Naive thymus-derived CD8-positive, alpha-beta T cell (primary cell): ENCODE results near the gene MS4A6E. TPM values are rescaled to one million over a fixed set of nuclear protein-coding genes. Genes with fewer than 3 reads are reported as not detected.

Source experiments
- ATAC-seq, 2 donors: fragments of 150-1000 bp; cut with Tn5 transposase in 1 of 2; sonication (Bioruptor Pico), chemical (Tn5 transposase) in 1 of 2; 1 replicate in 1 of 2; 2 replicates in 1 of 2; pipeline ENCODE4 v1.10.0; 2021; ENCODE audit warnings: mild to moderate bottlenecking in 2 of 2, moderate library complexity in 2 of 2
- POLR2A ChIA-PET: fragments of 350-600 bp; sonication (Branson Sonifier 250); formaldehyde crosslinking; loops from one replicate; lab custom pipeline; 2021; ENCODE audit warnings: antibody characterized with exemption; lab: Charles Lee
- DNase-seq, 10 donors: peaks; one replicate each; pipeline versions ENCODE4 v3.0.0 to v3.0.0-alpha.2; 2020 to 2022
- H3K27ac Mint-ChIP-seq, 10 donors: one replicate each; pipeline ENCODE4 v1.8.0; 2020 to 2022; ENCODE audit warnings: mild to moderate bottlenecking in 10 of 10, mixed read lengths in 10 of 10, moderate library complexity in 4 of 10, inconsistent platforms in 1 of 10
- H3K27me3 Mint-ChIP-seq, 5 donors: one replicate each; pipeline ENCODE4 v1.8.0; 2021 to 2022; ENCODE audit warnings: mixed read lengths in 5 of 5
- H3K36me3 Mint-ChIP-seq, 3 donors: one replicate each; pipeline ENCODE4 v1.8.0; 2020 to 2022; ENCODE audit warnings: mixed read lengths in 3 of 3, mild to moderate bottlenecking in 2 of 3, inconsistent platforms in 1 of 3
- H3K4me1 Mint-ChIP-seq, 4 donors: one replicate each; pipeline ENCODE4 v1.8.0; 2021 to 2022; ENCODE audit warnings: mixed read lengths in 4 of 4
- H3K4me3 Mint-ChIP-seq, 10 donors: one replicate each; pipeline ENCODE4 v1.8.0; 2020 to 2022; ENCODE audit warnings: mild to moderate bottlenecking in 10 of 10, mixed read lengths in 10 of 10, moderate library complexity in 6 of 10, inconsistent platforms in 1 of 10
- H3K9me3 Mint-ChIP-seq, 9 donors: one replicate each; pipeline ENCODE4 v1.8.0; 2020 to 2022; ENCODE audit warnings: mixed read lengths in 9 of 9, mild to moderate bottlenecking in 3 of 9, inconsistent platforms in 1 of 9, moderate library complexity in 1 of 9
- polyA plus RNA-seq, 3 donors: library from polyadenylated mRNA; unstranded; fragments of 300-500 nt; fragmentation: Illumina TruSeq; gene quantifications; one replicate each; pipeline ENCODE4 v1.2.3, GENCODE V29; 2021
- total RNA-seq, 8 experiments: library from RNA in 2 of 8; stranded (reverse) in 2 of 8; gene quantifications; one replicate each; pipeline ENCODE4 v1.2.3 and lab custom pipeline; 2021 to 2026

MS4A6E gene
- total and polyA plus RNA-seq, 5 experiments from 2014 or later: not detected

DNA sequence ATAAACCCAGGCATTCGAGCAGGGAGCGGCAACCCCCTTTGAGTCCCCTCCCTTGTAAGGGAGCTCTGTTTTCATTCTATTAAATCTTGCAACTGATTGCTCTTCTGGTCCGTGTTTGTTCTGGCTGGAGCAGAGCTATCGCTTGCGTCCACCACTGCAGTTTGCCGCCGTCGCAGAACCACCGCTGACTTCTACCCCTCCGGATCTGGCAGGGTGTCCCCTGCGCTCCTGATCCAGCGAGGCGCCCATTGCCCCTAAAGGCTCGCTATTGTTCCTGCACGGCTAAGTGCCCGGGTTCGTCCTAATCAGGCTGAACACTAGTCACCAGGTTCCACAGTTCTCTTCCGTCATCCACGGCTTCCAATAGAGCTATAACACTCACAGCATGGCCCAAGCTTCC lies 40.8 kb downstream of the MS4A6E start:
- no peak for ATAC-seq
- Mint-ChIP-seq H3K9me3 (no peaks in the 10 kb centered on the region), H3K27me3 (peaks cover 4 to 25% (median 10%) of the 10 kb centered on the region in 5 donors), H3K4me1 (peaks cover 0 to 53% (median 4%) of the 10 kb centered on the region in 4 donors), H3K4me3 (no peak overlapping the region), H3K36me3 (no peaks in the 10 kb centered on the region), H3K27ac (peak overlapping the region in 1 of 10 donors; percentile 49)
- POLR2A ChIA-PET: no interaction called here
- DNase-seq: no peak

DNA sequence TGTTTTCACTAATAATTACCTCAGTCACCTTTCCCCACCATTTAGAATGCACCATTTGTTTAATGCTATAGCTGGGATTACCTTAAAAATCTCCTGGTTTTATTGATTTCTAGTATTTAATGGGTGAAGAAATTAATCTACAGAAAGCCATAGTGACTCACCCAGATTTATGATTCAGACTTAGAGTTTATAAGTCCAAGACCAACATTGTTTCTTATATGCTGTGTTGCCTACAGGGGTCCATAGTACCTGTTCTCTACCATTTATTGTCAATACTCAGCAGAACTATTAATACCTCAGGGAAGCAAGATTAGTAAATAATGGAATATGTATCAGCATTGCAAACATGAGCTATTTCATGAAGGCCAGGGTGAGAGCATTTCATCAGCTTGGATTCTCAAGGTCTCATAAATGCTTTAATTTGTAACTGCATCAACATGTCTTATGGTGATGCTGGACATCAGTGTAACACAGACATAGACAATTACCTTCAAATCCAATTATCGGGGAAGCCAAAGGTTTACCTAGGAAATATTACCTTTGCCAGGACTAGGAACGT lies 43.3 kb downstream of the MS4A6E start:
- POLR2A ChIA-PET: no interaction called here
- H3K9me3 Mint-ChIP-seq: no peaks in the 10 kb centered on the region
- ATAC-seq: no peak

DNA sequence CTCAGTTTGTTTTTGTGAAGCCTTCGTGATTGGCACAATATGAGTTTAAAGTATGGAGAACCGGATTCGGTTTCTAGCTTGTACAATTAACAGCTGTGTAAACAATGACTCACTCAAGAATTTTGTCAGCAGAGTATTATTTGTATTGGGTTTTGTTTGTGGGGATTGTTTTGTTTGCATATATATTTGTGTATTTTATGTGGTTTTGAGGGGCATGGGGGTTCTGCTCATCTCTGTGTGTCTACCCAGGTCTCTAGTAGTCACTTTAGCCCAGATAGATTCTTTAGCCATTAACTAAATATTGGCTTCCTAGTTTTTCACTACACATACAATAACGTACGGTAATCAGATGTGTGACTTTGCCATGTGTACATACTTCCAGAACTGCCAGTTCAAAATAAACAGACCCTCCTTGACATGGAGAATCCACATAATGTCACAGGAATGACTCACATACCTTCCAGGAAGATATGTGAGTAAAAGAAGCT lies 43.8 kb downstream of the MS4A6E start:
- no peaks in the 10 kb centered on the region for H3K9me3 Mint-ChIP-seq
- H3K27ac Mint-ChIP-seq: peak overlapping the region in 1 of 10 donors; percentile 30
- H3K4me1 Mint-ChIP-seq: peaks cover 0 to 35% (median 0%) of the 10 kb centered on the region in 4 donors
- peaks cover 2 to 9% (median 6%) of the 10 kb centered on the region in 5 donors for H3K27me3 Mint-ChIP-seq
- no peak for DNase-seq
- no peak overlapping the region for H3K4me3 Mint-ChIP-seq
- H3K36me3 Mint-ChIP-seq: no peaks in the 10 kb centered on the region
- POLR2A ChIA-PET: no interaction called here
- ATAC-seq: no peak

More for the DNA sequence above, 43.3 kb downstream of the MS4A6E start:
- Mint-ChIP-seq H3K27me3 (peaks cover 2 to 9% (median 6%) of the 10 kb centered on the region in 5 donors), H3K36me3 (no peaks in the 10 kb centered on the region), H3K4me3 (no peak overlapping the region), H3K4me1 (peaks cover 0 to 35% (median 0%) of the 10 kb centered on the region in 4 donors), H3K27ac (no peak overlapping the region)
- DNase-seq: no peak

DNA sequence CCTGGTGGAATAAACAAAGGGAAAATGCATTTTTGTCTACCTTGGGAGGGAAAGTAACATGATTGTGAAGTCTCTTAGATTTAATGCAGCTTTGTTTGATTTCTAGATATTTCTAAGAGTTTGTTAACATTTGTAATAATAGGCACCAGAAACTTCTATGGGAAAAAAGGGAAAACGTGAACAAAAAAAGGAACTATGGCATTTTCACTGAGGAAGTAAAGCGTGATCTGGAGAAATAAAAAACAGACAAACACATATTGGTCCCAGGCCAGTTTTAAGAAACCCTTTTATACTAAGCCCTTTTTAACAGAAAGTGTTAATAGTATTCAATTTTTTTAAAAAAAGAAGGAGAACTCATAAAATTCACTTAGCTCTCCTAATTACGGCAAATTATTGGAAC lies 44.3 kb downstream of the MS4A6E start:
- Mint-ChIP-seq H3K27me3 (peaks cover 0 to 10% (median 9%) of the 10 kb centered on the region in 5 donors), H3K36me3 (no peaks in the 10 kb centered on the region)
- ATAC-seq: no peak

DNA sequence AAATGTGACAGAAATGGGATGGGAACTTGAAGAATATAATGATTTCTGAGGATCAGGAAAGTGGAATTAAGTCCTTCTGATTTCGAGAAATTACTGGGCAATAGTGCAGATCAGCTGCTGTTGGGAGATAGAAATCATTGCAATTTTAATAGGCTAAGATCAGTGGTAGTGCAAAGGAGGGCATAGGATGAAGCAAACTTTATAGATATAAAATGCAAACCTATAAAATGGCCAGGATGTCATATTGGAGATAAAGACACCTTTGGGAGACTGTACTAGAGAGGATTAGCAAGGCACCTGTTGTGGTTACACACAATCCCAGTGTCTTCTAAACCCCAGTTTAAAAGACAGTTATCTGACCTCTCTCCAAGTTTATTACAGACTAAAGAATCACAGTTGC lies 44.8 kb downstream of the MS4A6E start:
- Mint-ChIP-seq H3K4me3 (no peak overlapping the region), H3K27me3 (peaks cover 0 to 13% (median 9%) of the 10 kb centered on the region in 5 donors), H3K9me3 (no peaks in the 10 kb centered on the region), H3K4me1 (peaks cover 0 to 38% (median 0%) of the 10 kb centered on the region in 4 donors), H3K36me3 (no peaks in the 10 kb centered on the region), H3K27ac (no peak overlapping the region)
- POLR2A ChIA-PET: no interaction called here
- no peak for ATAC-seq
- DNase-seq: no peak

More for the DNA sequence above, 44.3 kb downstream of the MS4A6E start:
- H3K4me1 Mint-ChIP-seq: peaks cover 0 to 34% (median 0%) of the 10 kb centered on the region in 4 donors
- no peak for DNase-seq
- POLR2A ChIA-PET: no interaction called here
- H3K27ac Mint-ChIP-seq: no peak overlapping the region
- H3K4me3 Mint-ChIP-seq: no peak overlapping the region
- H3K9me3 Mint-ChIP-seq: no peaks in the 10 kb centered on the region

DNA sequence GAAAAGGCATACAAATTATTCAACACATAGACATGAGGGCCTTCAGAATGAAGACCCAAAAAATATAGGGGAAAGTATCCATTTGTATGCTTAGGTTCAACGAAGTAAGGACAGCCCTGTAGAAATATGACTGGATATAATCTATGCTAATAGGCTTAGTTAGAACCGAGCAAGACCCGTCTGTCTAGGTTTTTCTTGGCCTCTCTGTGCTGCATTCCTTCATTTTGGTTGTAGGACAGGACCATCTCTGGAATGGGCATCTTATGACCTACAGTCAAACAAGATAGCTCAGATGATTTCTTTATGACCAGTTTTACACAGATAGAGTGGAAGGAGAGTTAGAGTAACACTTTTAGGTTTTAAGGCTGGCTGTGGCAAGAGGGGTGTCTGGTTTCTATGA lies 45.7 kb downstream of the MS4A6E start:
- H3K36me3 Mint-ChIP-seq: no peaks in the 10 kb centered on the region
- peaks cover 0 to 13% (median 9%) of the 10 kb centered on the region in 5 donors for H3K27me3 Mint-ChIP-seq
- POLR2A ChIA-PET: no interaction called here
- peaks cover 0 to 38% (median 0%) of the 10 kb centered on the region in 4 donors for H3K4me1 Mint-ChIP-seq
- no peak overlapping the region for H3K27ac Mint-ChIP-seq
- H3K4me3 Mint-ChIP-seq: no peak overlapping the region
- H3K9me3 Mint-ChIP-seq: no peaks in the 10 kb centered on the region
- no peak for DNase-seq
- ATAC-seq: no peak

DNA sequence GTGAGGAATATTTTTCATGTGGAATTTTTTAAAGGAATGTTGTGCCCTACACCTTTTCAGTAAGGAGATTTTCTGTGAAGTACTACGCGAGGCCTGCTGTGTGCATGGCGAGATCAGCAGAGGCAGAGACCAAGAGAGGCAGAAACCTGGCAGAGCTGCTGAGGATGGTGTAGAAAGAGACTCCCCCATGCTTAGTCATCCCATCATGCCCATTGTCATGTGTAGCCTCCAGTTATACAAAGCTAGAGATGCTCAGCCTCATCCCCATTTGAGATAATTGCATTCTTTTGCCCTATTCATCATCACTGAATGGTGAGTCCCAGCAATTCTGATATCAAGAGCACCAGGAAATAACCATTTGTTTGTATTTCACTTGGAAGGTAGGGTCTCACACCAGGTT lies 48.3 kb downstream of the MS4A6E start:
- POLR2A ChIA-PET: no interaction called here
- ATAC-seq: no peak
- H3K4me1 Mint-ChIP-seq: peaks cover 0 to 56% (median 5%) of the 10 kb centered on the region in 4 donors

DNA sequence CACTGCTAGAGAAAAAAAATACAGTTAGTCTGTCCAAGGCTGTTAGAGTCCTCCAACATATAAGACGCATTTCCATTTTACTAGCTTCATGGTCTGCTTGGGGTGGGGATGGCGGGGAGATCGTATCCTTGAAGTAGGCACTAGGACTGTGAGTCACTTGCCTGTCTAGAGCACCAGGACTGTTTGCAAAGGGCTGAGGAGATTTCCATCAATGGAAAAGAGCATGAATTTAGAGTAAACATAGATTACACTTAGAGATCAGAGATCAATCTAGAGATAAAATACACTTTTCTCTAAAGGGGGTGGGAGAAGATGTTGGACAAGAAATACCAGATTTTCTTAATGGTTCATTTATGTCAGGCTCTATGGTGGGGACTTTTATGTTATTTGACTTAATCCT lies 49.5 kb downstream of the MS4A6E start:
- H3K27me3 Mint-ChIP-seq: peaks cover 4 to 32% (median 14%) of the 10 kb centered on the region in 5 donors
- H3K9me3 Mint-ChIP-seq: no peaks in the 10 kb centered on the region
- DNase-seq (no peak), ATAC-seq (no peak)
- H3K4me1 Mint-ChIP-seq: peaks cover 0 to 48% (median 5%) of the 10 kb centered on the region in 4 donors
- H3K36me3 Mint-ChIP-seq: no peaks in the 10 kb centered on the region
- H3K27ac Mint-ChIP-seq: peak overlapping the region in 1 of 10 donors; percentile 4
- no peak overlapping the region for H3K4me3 Mint-ChIP-seq
- POLR2A ChIA-PET: no interaction called here

More for the DNA sequence above, 48.3 kb downstream of the MS4A6E start:
- Mint-ChIP-seq H3K27ac (no peak overlapping the region), H3K36me3 (no peaks in the 10 kb centered on the region), H3K4me3 (no peak overlapping the region), H3K27me3 (peaks cover 4 to 23% (median 16%) of the 10 kb centered on the region in 5 donors), H3K9me3 (no peaks in the 10 kb centered on the region)
- DNase-seq: no peak

DNA sequence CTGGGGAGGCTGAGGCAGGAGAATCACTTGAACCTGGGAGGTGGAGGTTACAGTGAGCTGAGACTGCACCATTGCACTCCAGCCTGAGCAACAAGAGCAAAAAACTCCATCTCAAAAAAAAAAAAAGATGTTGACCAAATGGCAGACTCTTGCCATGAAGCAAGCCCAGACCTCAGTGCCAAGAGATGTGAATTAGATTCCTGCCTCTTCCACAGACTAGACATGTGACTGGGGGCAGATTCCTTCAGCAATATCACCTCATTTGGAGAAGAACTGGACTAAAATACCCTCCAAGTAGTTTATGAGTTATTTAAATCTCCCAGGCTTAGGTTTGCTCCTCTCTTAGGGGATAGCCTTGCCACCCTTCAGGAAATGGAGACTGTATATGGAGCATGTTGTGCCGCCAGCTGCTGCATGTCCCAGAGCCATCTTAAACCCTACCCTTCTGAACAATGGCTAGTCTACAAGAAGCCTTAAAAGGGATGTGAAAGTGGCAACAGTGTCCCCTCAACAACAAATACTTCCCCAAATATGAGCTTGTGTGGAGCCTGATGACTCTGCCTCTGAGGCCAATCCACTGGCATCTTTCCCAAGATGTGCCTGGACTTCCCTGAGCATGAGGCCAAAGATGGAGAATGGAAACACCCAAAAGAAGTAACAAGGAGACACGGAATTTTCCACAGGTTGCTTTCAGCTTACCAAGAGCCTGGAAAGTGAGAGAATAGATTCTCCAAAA lies 50.5 kb downstream of the MS4A6E start:
- H3K36me3 Mint-ChIP-seq: no peaks in the 10 kb centered on the region
- peaks cover 0 to 47% (median 5%) of the 10 kb centered on the region in 4 donors for H3K4me1 Mint-ChIP-seq
- POLR2A ChIA-PET: no interaction called here
- H3K9me3 Mint-ChIP-seq: no peaks in the 10 kb centered on the region
- ATAC-seq (peak in 1 of 2 donors; percentile 37), DNase-seq (peak in 1 of 10 donors; percentile 26)
- peaks cover 4 to 28% (median 14%) of the 10 kb centered on the region in 5 donors for H3K27me3 Mint-ChIP-seq
- H3K27ac Mint-ChIP-seq: peak overlapping the region in 2 of 10 donors; percentile 79
- peak overlapping the region in 1 of 10 donors; percentile 84 for H3K4me3 Mint-ChIP-seq

DNA sequence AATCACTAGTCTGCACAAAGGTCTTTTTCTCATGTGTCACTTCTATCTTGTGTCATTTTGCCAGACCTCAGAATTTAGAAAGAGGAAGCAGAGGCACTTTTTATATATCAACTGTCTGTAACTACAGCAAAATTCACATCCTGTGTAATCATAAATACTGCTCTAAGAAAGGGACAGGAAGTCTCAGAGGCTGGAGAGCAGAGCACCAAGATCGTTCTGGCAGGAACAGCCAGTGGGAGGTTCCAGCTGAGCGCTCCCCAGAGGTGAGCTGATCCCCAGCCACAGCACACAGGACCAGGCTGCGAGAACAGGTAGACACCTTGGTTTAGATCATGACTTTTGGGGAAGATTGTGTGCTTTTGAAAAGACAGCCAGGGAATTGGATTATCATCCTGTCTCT lies 51.3 kb downstream of the MS4A6E start, which contains the start of gene MS4A7:
Gene MS4A7 (plus strand): TSS at position 179 of the 400 bp plus-strand sequence. CDS start 4,610 bp downstream, outside the sequence.
- peak within 1 kb of the TSS in 2 of 10 donors; percentile 66 to 84 for H3K4me3 Mint-ChIP-seq
- DNase-seq: peak in 1 of 10 donors; percentile 34
- H3K27ac Mint-ChIP-seq: peak within 1 kb of the TSS in 2 of 10 donors; percentile 79
- ATAC-seq: peak; percentile 25 to 46
- H3K4me1 Mint-ChIP-seq: peaks cover 0 to 44% (median 5%) of the 10 kb centered on the region in 4 donors
- POLR2A ChIA-PET: no interaction called here
- no peaks in the 10 kb centered on the region for H3K36me3 Mint-ChIP-seq
- no peaks in the 10 kb centered on the region for H3K9me3 Mint-ChIP-seq
- peaks cover 4 to 28% (median 14%) of the 10 kb centered on the region in 5 donors for H3K27me3 Mint-ChIP-seq

DNA sequence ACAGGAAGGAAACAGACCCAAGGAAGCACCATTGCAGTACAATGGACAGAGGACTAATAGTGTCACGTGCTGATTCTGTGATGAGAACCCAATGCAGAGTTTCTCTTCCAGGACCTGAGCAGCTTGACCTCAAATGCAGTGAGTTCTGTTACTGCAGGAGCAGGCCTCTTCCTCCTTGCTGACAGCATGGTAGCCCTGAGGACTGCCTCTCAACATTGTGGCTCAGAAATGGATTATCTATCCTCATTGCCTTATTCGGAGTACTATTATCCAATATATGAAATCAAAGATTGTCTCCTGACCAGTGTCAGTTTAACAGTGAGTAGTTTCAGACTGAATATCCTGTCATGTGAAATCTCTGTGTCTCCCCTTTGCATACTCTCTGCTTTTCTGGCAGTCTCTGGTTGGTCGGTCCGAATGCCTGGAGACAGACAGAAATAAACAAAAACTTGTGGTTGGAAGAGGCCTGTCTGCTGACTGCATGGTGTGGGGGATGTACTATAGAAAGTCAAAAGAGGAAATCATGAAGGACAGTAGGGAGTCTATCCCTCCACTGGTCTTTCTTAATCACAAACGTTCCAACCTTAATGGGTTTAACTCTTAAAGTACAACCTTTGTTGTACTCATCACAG lies 62.3 kb downstream of the MS4A6E start:
- DNase-seq (no peak), ATAC-seq (peak in 1 of 2 donors; percentile 39)
- H3K27ac Mint-ChIP-seq: peak overlapping the region in 1 of 10 donors; percentile 71
- H3K4me3 Mint-ChIP-seq: peak overlapping the region in 1 of 10 donors; percentile 45
- no peaks in the 10 kb centered on the region for H3K9me3 Mint-ChIP-seq
- H3K36me3 Mint-ChIP-seq: no peaks in the 10 kb centered on the region
- peaks cover 0 to 8% (median 5%) of the 10 kb centered on the region in 5 donors for H3K27me3 Mint-ChIP-seq
- peaks cover 0 to 17% (median 0%) of the 10 kb centered on the region in 4 donors for H3K4me1 Mint-ChIP-seq
- POLR2A ChIA-PET: no interaction called here

DNA sequence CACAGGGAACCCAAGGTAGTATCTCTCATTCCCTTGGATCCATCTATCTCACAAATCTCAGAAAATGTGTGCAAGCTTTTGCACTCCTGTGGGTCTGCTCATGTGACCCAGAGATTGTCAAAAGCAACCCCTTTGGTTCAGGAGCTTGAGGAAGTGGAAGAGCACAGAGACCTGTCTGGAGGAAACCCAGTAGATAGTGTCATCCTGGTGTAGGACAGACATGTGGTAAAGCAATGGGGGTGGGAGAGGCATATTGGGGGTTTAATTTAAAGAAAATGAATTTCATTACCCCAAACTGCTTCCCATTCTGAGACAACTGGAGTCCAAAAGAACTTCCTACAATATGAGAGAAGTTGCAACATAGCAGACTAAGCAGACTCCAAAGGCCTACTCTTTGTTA lies 63.4 kb downstream of the MS4A6E start:
- POLR2A ChIA-PET: no interaction called here
- peaks cover 0 to 8% (median 5%) of the 10 kb centered on the region in 5 donors for H3K27me3 Mint-ChIP-seq
- no peak for ATAC-seq
- H3K4me1 Mint-ChIP-seq: peaks cover 0 to 21% (median 0%) of the 10 kb centered on the region in 4 donors
- DNase-seq: no peak
- H3K27ac Mint-ChIP-seq: no peak overlapping the region
- H3K4me3 Mint-ChIP-seq: no peak overlapping the region
- H3K36me3 Mint-ChIP-seq: no peaks in the 10 kb centered on the region
- no peaks in the 10 kb centered on the region for H3K9me3 Mint-ChIP-seq
